ENCODE measurements around the gene KRT25.

GRCh38 chr17:40727447-40728231 lies 27.5 kb downstream of the KRT25 start:
- TF ChIP-seq, protein P1, sequence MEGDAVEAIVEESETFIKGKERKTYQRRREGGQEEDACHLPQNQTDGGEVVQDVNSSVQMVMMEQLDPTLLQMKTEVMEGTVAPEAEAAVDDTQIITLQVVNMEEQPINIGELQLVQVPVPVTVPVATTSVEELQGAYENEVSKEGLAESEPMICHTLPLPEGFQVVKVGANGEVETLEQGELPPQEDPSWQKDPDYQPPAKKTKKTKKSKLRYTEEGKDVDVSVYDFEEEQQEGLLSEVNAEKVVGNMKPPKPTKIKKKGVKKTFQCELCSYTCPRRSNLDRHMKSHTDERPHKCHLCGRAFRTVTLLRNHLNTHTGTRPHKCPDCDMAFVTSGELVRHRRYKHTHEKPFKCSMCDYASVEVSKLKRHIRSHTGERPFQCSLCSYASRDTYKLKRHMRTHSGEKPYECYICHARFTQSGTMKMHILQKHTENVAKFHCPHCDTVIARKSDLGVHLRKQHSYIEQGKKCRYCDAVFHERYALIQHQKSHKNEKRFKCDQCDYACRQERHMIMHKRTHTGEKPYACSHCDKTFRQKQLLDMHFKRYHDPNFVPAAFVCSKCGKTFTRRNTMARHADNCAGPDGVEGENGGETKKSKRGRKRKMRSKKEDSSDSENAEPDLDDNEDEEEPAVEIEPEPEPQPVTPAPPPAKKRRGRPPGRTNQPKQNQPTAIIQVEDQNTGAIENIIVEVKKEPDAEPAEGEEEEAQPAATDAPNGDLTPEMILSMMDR (IDR thresholded peaks at IDR 0.05): no peak
- TF ChIP-seq POLR2AphosphoS5 (IDR thresholded peaks at IDR 0.05) (no peak), POLR2A (IDR thresholded peaks at IDR 0.05) (no peak)

All from prostate gland (tissue), 2 donors.